Fibroblast of lung (primary cell): ENCODE measurements around the gene SERBP1.

ENCODE experiments used
- EZH2 ChIP-seq: IDR thresholded peaks from 2 replicates; pipeline ENCODE4 v1.5.1; 2012; ENCODE audit warnings: low read length, control low read depth, mild to moderate bottlenecking; ENCODE audit errors: missing control alignments
- TF ChIP-seq, protein P1 (sequence below), 2 donors: IDR thresholded peaks in 1 of 2; conservative IDR thresholded peaks in 1 of 2; 1 replicate in 1 of 2; 2 replicates in 1 of 2; pipeline ENCODE4 v1.5.1; 2011 to 2012; ENCODE audit warnings: low read length in 2 of 2, control low read depth in 1 of 2, inconsistent platforms in 1 of 2, low read depth in 1 of 2, mild to moderate bottlenecking in 1 of 2

DNA sequence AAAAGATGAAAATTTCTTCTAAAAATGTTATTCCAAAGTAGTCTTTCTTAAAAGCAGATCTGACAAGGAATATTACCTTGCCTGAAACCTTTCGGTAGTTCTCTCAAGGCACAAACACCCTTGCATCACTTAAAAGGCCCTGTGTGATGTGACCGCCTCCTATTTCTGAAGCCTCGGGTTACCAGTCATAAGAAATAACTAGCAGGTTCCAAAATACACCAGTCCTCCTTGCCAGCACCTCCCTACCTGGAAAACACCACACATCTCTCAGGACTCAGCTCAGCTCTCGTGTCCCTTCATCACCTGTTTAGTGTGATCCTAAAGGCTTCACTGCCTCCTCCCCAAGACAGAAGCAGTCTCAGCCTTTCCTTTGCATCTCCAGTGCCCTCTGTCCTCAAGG, 35.7 kb downstream of the SERBP1 start:
- no peak for TF ChIP-seq EZH2
- TF ChIP-seq, protein P1, sequence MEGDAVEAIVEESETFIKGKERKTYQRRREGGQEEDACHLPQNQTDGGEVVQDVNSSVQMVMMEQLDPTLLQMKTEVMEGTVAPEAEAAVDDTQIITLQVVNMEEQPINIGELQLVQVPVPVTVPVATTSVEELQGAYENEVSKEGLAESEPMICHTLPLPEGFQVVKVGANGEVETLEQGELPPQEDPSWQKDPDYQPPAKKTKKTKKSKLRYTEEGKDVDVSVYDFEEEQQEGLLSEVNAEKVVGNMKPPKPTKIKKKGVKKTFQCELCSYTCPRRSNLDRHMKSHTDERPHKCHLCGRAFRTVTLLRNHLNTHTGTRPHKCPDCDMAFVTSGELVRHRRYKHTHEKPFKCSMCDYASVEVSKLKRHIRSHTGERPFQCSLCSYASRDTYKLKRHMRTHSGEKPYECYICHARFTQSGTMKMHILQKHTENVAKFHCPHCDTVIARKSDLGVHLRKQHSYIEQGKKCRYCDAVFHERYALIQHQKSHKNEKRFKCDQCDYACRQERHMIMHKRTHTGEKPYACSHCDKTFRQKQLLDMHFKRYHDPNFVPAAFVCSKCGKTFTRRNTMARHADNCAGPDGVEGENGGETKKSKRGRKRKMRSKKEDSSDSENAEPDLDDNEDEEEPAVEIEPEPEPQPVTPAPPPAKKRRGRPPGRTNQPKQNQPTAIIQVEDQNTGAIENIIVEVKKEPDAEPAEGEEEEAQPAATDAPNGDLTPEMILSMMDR (conservative IDR thresholded peaks at IDR 0.05 in 1 of 2, IDR thresholded peaks at IDR 0.05 in 1 of 2; ENCODE audit: low read depth in 1 of 2, low read length in 2 of 2), result no peak
